HG02763 (cell line): ENCODE results near the gene GHRL.
A peak's percentile ranks its signal among the peaks of the same experiment; 100 is the strongest.

ENCODE experiments used
- ATAC-seq: cut with Tn5 transposase; IDR thresholded peaks from one replicate; pipeline ENCODE4 v1.9.1; 2021; ENCODE audit warnings: mild to moderate bottlenecking, moderate library complexity; ENCODE audit not compliant: unreplicated experiment

Gene GHRL

DNA sequence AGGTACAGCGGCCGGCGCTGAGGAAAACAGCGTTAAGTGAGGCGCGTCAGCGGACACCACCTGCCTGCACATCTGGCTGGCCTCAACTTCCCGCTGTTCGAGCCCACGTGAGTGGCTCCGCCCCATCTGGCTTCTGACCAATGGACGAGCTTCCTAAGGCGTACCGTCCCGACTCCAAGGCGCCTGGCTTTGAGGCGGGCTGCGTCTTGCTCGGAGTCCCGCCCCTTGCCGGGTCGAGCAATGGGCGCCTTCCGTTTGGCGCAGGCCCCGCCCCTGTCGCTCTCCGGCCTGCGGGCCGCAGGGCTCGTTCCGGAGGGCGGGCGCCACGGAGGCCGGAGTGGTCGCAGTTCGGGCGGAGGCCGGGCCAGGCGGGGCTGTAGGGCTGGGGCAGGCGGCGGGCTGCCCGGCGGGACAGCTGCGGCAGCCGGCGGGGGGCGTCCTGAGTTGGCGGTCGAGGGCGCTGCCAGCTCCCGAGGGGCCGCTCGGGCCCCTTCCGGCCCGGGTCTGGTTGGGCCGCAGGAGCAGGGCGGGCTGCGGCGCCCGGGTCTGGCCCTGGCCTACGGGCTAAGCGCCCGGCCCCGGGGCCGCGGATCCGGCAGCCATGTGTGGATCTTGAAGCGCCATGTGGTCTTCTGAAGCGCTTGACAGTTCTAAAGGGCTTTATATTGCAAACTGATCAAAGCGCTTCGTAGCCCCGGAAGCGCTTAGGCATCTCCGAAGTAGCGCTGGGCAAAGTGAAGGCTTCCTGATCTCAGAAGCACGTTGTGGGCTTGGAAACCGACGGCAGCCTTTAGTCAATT is 44.4 kb downstream of the GHRL start, which contains the start of gene TATDN2:
Gene TATDN2 (plus strand): TSS at position 276 of the 800 bp plus-strand sequence. CDS start 742 bp downstream, outside the sequence.
- peak; percentile 95 for ATAC-seq

GRCh38 chr3:10247679-10248183 is 45.0 kb downstream of the GHRL start:
- no peak for ATAC-seq

DNA sequence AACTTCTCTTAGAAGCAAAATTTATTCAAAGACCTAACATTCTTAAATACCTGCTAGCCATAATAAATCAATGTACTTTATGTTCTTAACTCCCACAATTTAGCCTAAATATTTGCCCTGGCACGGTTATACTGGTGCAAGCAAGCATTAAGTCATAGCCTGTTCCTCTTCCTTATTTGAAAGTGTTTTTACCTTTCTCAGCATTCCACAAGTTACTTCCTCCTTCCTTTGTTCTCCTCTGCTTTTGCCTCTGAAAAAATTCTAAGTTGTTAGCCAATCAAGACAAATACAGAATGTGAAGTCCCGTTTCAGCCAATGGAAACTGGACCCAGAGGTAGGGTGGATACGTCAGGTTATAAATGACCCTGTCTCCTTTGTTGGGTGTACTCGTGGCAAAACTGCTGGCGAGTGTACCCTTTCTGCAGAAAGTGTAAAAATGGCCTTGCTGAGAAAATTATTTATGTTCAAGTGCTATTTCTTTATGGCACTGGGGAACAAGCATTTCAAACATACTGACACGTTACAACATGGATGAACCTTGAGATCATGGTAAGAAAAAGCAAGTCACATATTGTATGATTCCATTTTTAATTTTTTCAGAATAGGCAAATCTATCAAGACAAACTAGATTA is 47.5 kb downstream of the GHRL start:
- ATAC-seq = no peak

- ATAC-seq = no peak
These were observed 48.7 kb downstream of the GHRL start for GRCh38 chr3:10244009-10244408.

DNA sequence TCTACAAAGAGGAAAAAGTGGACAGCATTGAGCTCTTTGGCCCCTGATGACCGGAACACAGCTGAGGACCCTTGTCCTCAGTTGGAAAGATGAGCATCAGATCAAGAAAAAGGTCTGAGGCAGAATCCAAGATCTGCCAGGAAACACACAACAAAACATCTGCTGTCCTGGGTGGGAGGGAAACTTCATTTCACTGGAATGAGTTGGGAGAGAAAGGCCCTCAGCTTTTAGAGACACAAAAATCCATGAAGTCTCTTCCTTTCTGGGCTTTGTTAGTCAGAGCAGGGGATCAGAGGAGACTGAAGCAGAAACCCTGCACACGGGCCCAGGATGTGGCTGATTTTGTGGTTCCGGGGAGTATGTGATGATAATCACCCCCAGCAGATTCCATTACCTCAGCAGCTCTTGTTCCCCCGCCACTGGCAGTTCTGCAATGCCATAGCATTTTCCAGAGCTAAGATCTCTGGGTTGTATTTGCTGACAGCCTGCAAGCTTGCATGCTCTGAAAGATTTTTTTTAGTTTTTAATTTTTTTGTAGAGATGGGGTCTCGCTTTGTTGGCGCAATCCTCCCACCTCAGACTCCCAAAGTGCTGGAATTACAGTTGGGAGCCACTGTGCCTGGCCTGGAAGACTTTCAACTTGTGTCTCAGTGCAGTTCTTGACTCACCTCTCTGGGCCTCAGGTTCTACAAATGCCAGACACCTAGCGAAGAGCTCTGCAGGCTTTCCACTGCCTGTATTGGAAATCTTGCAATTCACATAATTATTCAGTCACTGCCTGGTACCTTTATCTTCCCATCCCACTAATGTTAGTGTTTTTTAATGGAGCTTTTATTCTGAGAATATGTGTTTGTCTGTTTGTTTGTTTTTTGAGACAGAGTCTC is 50.3 kb downstream of the GHRL start:
- no peak for ATAC-seq

DNA sequence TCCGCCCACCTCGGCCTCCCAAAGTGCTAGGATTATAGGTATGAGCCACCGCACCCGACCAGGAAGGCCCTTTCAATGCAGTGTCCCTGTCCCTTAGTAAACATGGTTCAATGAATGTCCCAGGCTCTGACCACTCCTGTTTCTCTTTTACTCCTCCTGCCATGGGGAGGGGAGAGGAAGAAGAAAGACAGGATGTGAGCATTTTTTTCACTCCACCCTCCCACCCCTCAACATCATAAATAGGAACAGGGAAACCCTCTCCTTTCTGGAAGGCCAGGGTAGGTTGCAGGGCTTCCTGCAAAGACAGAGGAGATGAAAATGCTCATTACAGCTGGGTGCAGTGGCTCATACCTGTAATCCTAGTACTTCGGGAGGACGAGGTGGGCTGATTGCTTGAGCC is 51.9 kb downstream of the GHRL start:
- no peak for ATAC-seq

DNA sequence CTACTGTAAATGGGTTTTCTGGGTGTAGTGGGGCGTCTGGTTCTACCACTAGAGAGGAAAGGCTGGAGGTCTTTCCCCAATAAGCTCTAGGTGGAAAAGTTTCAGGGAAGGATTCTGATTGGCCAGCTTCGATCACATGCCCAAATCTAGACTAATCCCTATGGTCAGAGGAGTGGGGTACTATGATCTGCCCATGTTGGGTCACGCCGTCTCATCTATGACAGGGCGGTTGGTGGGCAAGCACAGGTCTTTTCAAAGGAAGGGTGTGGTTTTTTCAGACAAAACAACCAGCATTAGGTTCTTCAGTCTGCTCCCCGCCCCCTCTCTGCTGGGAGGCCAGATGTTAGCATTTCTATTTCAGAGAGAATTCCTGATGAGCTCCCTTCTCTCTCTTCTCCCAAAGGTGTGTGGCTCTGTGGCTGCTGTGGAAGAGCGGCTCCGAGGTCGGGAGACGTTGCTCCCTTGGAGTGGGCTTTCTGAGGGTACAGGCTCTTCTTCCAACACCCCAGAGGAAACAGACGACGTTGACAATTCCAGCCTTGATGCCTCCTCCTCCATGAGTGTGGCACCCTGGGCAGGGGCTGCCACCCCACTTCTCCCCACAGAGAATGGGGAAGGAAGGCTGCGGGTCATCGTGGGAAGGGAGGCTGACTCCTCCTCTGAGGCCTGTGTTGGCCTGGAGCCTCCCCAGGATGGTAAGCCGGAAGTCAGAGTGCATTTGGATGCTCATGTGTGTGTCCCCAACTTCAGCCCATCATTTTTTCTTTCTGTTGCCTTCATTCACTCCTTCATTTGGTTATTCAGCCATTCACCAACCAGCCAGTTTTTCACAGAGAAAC is 54.2 kb downstream of the GHRL start:
- ATAC-seq = no peak
